ENCODE results near the gene TENM4. TPM values are rescaled to one million over a fixed set of nuclear protein-coding genes. Genes with fewer than 3 reads are reported as not detected.

The TENM4 gene
- total RNA-seq, 1 donor from 2014 or later: 50.7 TPM

- DNase-seq: no peak
- TF ChIP-seq CTCF (IDR thresholded peaks at IDR 0.05; ENCODE audit: partially characterized antibody, unreplicated experiment): no peak
- Mint-ChIP-seq H3K9me3 (ENCODE audit: unreplicated experiment) (peaks cover 5% of the 10 kb centered on the region), H3K27ac (ENCODE audit: unreplicated experiment) (no peak overlapping the region), H3K36me3 (ENCODE audit: unreplicated experiment) (peaks cover 4% of the 10 kb centered on the region), H3K4me3 (ENCODE audit: unreplicated experiment) (no peak overlapping the region), H3K4me1 (ENCODE audit: low read depth, unreplicated experiment) (peaks cover 3% of the 10 kb centered on the region), H3K27me3 (ENCODE audit: unreplicated experiment) (peaks cover 3% of the 10 kb centered on the region)
These were observed 283.1 kb downstream of the TENM4 start for GRCh38 chr11:79157738-79158137.

DNA sequence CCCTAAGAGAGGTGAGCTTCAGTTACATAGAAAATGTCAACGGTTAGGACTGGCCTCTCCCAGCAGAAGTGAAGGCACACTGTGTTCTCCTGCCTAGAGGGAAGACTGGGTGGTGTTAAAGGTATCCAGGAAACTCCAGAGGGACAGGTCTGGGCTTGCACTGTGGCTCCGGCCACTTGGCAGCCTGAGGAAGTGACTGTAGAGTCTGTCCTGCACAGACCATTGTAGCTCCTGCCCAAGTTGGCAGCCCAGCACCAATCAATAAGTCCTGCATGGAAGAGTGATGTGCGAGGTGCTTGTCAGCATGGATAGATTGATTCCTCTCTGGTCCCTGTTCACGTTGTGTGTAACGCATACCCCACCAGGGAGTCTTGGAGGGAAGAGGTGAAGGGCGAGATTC is 284.8 kb downstream of the TENM4 start:
- H3K9me3 Mint-ChIP-seq (ENCODE audit: unreplicated experiment): peaks cover 5% of the 10 kb centered on the region

GRCh38 chr11:79155237-79155636 is 285.6 kb downstream of the TENM4 start:
- Mint-ChIP-seq H3K27me3 (ENCODE audit: unreplicated experiment) (peaks cover 3% of the 10 kb centered on the region), H3K4me1 (ENCODE audit: low read depth, unreplicated experiment) (no peaks in the 10 kb centered on the region), H3K9me3 (ENCODE audit: unreplicated experiment) (peaks cover 5% of the 10 kb centered on the region), H3K27ac (ENCODE audit: unreplicated experiment) (no peak overlapping the region), H3K4me3 (ENCODE audit: unreplicated experiment) (no peak overlapping the region), H3K36me3 (ENCODE audit: unreplicated experiment) (peaks cover 6% of the 10 kb centered on the region)
- DNase-seq: no peak
- TF ChIP-seq CTCF (IDR thresholded peaks at IDR 0.05; ENCODE audit: partially characterized antibody, unreplicated experiment): no peak

More for the DNA sequence above, 284.8 kb downstream of the TENM4 start:
- Mint-ChIP-seq H3K27me3 (ENCODE audit: unreplicated experiment) (peaks cover 3% of the 10 kb centered on the region), H3K36me3 (ENCODE audit: unreplicated experiment) (peaks cover 6% of the 10 kb centered on the region), H3K4me3 (ENCODE audit: unreplicated experiment) (no peak overlapping the region), H3K4me1 (ENCODE audit: low read depth, unreplicated experiment) (no peaks in the 10 kb centered on the region), H3K27ac (ENCODE audit: unreplicated experiment) (no peak overlapping the region)
- DNase-seq: no peak
- no peak for TF ChIP-seq CTCF (IDR thresholded peaks at IDR 0.05; ENCODE audit: partially characterized antibody, unreplicated experiment)

DNA sequence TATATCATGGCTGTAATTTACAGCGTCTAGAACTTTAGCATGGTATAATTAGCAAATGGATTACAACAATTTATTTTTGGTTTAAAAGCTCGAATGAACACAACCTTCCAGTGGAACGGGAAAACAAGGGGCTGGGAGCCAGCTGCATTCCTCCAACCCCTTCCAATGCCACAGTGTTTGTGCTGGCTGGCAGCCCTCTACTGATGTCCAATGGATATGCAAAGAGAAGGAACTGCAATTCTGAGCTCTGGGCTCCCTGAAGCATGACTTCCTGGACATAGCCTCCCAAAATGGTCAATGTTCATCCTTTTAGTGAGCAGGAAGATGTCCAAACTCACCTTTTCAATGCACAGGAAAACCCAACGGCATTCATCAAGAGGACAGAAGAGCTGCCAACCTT is 288.3 kb downstream of the TENM4 start:
- no peak overlapping the region for H3K4me3 Mint-ChIP-seq (ENCODE audit: unreplicated experiment)
- no peak for DNase-seq
- no peak for TF ChIP-seq CTCF (IDR thresholded peaks at IDR 0.05; ENCODE audit: partially characterized antibody, unreplicated experiment)

GRCh38 chr11:79151396-79151795 is 289.4 kb downstream of the TENM4 start:
- H3K36me3 Mint-ChIP-seq (ENCODE audit: unreplicated experiment): peaks cover 6% of the 10 kb centered on the region

More for the DNA sequence above, 288.3 kb downstream of the TENM4 start:
- no peak overlapping the region for H3K27ac Mint-ChIP-seq (ENCODE audit: unreplicated experiment)
- no peaks in the 10 kb centered on the region for H3K4me1 Mint-ChIP-seq (ENCODE audit: low read depth, unreplicated experiment)
- H3K27me3 Mint-ChIP-seq (ENCODE audit: unreplicated experiment): peaks cover 3% of the 10 kb centered on the region
- H3K36me3 Mint-ChIP-seq (ENCODE audit: unreplicated experiment): peaks cover 6% of the 10 kb centered on the region
- peaks cover 4% of the 10 kb centered on the region for H3K9me3 Mint-ChIP-seq (ENCODE audit: unreplicated experiment)

More at GRCh38 chr11:79151396-79151795, 289.4 kb downstream of the TENM4 start:
- Mint-ChIP-seq H3K4me1 (ENCODE audit: low read depth, unreplicated experiment) (no peaks in the 10 kb centered on the region), H3K27ac (ENCODE audit: unreplicated experiment) (no peak overlapping the region), H3K27me3 (ENCODE audit: unreplicated experiment) (no peaks in the 10 kb centered on the region), H3K9me3 (ENCODE audit: unreplicated experiment) (peaks cover 3% of the 10 kb centered on the region), H3K4me3 (ENCODE audit: unreplicated experiment) (no peak overlapping the region)
- TF ChIP-seq CTCF (IDR thresholded peaks at IDR 0.05; ENCODE audit: partially characterized antibody, unreplicated experiment): no peak
- DNase-seq: no peak
